Mucosa of descending colon (tissue), 3 donors: Measurements from ENCODE around the gene C20orf202. TPM values are rescaled to one million over a fixed set of nuclear protein-coding genes. Genes with fewer than 3 reads are reported as not detected.

Source experiments
- ATAC-seq: fragments of 200-7000 bp; cut with Tn5 transposase; one replicate; pipeline ENCODE4 v1.9.1; 2020; ENCODE audit warnings: mild to moderate bottlenecking, moderate library complexity
- DNase-seq, 3 donors: peaks; one replicate each; pipeline ENCODE4 v3.0.0-alpha.2; 2020
- H3K36me3 ChIP-seq: fragments of 200-600 bp; one replicate; pipeline ENCODE4 v1.8.0; 2021; ENCODE audit warnings: low read depth, mild to moderate bottlenecking
- H3K4me1 ChIP-seq: fragments of 200-600 bp; one replicate; pipeline ENCODE4 v1.8.0; 2021; ENCODE audit warnings: low read depth, mild to moderate bottlenecking
- H3K4me3 ChIP-seq: fragments of 200-600 bp; one replicate; pipeline ENCODE4 v1.8.0; 2021; ENCODE audit warnings: mild to moderate bottlenecking
- H3K9me3 ChIP-seq: fragments of 200-600 bp; one replicate; pipeline ENCODE4 v1.8.0; 2021; ENCODE audit warnings: mild to moderate bottlenecking
- intact Hi-C, 2 donors: fragments of 100-400 bp; cut with DNase I in 1 of 2; cut with micrococcal nuclease in 1 of 2; formaldehyde crosslinking; loops; one replicate each; pipeline versions ENCODE4 v1.11.0 to v1.11.1; 2022; cut with DNase I, micrococcal nuclease
- total RNA-seq, 3 donors: library from RNA; stranded (reverse); fragmentation: NEBNext Ultra II Directional in 2 of 3; extraction: Animal tissue kit (Norgen Biotek cat#: 25700) in 2 of 3; gene quantifications; one replicate each; pipeline versions ENCODE4 v1.2.1 to v1.2.4, GENCODE V29; 2021 to 2023
- TF ChIP-seq, protein P1 (sequence below): fragments of 200-600 bp; IDR thresholded peaks from one replicate; pipeline ENCODE4 v1.8.0; 2022; ENCODE audit warnings: antibody characterized with exemption, mild to moderate bottlenecking
- donor health status: DM: no; HTN: no; CAD: no; lungs with moderate emphysema.
- donor health status: DM: no; HTN: no; CAD: no.
- donor health status: DM: no; HTN: yes; CAD: no.

The C20orf202 gene
- total RNA-seq, 3 donors from 2014 or later: 0.23 to 0.48 TPM; not detected in 1

DNA sequence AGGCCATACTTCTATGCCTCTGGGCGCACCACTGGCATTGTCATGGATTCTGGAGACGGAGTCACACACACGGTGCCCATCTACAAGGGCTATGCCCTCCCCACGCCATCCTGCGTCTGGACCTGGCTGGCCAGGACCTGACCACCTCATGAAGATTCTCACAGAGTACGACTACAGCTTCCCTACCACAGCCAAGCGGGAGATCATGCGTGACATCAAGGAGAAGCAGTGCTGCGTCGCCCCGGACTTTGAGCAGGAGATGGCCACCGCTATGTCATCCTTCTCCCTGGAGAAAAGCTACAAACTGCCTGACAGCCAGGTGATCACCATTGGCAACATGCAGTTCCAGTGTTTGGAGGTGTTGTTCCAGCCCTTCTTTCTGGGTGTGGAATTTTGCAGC, 42.3 kb upstream of the C20orf202 start:
- Histone ChIP-seq H3K9me3 (no peaks in the 10 kb centered on the region), H3K36me3 (no peaks in the 10 kb centered on the region), H3K4me3 (no peak overlapping the region), H3K4me1 (no peaks in the 10 kb centered on the region)
- intact Hi-C loops: no loop called here
- ATAC-seq (no peak), DNase-seq (no peak)
- TF ChIP-seq, protein P1, sequence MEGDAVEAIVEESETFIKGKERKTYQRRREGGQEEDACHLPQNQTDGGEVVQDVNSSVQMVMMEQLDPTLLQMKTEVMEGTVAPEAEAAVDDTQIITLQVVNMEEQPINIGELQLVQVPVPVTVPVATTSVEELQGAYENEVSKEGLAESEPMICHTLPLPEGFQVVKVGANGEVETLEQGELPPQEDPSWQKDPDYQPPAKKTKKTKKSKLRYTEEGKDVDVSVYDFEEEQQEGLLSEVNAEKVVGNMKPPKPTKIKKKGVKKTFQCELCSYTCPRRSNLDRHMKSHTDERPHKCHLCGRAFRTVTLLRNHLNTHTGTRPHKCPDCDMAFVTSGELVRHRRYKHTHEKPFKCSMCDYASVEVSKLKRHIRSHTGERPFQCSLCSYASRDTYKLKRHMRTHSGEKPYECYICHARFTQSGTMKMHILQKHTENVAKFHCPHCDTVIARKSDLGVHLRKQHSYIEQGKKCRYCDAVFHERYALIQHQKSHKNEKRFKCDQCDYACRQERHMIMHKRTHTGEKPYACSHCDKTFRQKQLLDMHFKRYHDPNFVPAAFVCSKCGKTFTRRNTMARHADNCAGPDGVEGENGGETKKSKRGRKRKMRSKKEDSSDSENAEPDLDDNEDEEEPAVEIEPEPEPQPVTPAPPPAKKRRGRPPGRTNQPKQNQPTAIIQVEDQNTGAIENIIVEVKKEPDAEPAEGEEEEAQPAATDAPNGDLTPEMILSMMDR: no peak

- no peak for DNase-seq
- Histone ChIP-seq H3K4me3 (no peak overlapping the region), H3K36me3 (no peaks in the 10 kb centered on the region), H3K4me1 (no peaks in the 10 kb centered on the region), H3K9me3 (no peaks in the 10 kb centered on the region)
- intact Hi-C loops: no loop called here
- TF ChIP-seq, protein P1: no peak
- no peak for ATAC-seq
These were observed 40.1 kb upstream of the C20orf202 start for GRCh38 chr20:1163105-1163504.

DNA sequence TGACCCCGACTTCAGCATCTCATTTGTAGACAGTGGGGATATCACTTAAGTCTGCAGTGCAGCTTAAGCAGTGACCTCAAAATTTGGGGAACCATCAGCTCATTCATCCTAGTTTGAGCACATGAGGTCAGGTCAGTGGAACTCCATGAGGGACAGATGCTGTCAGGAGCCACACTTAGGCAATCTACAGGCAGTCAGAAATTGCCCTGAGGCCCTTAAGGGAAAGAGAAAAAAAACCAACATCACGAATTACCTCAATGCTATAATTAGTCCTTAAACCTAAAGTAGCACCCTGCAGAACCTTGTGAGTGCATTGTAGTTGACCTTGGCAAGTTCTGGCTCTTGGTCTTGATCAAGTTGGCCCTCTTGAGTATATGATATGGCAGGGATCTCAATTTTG, 39.6 kb upstream of the C20orf202 start:
- Histone ChIP-seq H3K4me3 (no peak overlapping the region), H3K9me3 (no peaks in the 10 kb centered on the region), H3K4me1 (no peaks in the 10 kb centered on the region), H3K36me3 (no peaks in the 10 kb centered on the region)
- intact Hi-C loops: no loop called here
- no peak for DNase-seq
- ATAC-seq: no peak
- TF ChIP-seq, protein P1: no peak

DNA sequence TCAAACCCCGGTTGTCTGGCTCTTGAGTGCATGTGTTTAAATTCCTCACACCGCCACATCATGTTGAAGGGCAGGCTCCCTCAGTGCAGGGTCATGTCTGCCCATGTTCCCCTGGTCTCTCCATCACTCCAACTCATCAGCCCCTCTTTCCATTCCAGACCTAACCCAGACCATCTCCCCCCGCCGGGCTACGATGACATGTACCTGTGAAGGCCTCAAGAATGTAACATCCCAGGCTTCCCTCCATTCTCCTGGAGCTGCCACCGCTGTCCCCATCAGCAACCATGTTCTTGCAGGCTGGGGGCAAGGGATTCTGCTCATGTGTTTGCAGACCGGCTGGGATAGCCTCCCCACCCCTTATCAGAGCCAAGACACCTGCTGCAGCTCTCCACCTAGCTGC, 38.4 kb upstream of the C20orf202 start:
- no peak overlapping the region for H3K4me3 ChIP-seq
- no peak for DNase-seq
- no peaks in the 10 kb centered on the region for H3K9me3 ChIP-seq
- intact Hi-C loops: no loop called here
- TF ChIP-seq, protein P1: no peak
- H3K36me3 ChIP-seq: no peaks in the 10 kb centered on the region
- no peak for ATAC-seq
- no peaks in the 10 kb centered on the region for H3K4me1 ChIP-seq

- no peaks in the 10 kb centered on the region for H3K4me1 ChIP-seq
- intact Hi-C loops: no loop called here
- ATAC-seq (no peak), DNase-seq (no peak)
- H3K4me3 ChIP-seq: no peak overlapping the region
- H3K36me3 ChIP-seq: no peaks in the 10 kb centered on the region
- H3K9me3 ChIP-seq: no peaks in the 10 kb centered on the region
- TF ChIP-seq, protein P1: no peak
These were observed 37.7 kb upstream of the C20orf202 start for GRCh38 chr20:1165521-1165920.

DNA sequence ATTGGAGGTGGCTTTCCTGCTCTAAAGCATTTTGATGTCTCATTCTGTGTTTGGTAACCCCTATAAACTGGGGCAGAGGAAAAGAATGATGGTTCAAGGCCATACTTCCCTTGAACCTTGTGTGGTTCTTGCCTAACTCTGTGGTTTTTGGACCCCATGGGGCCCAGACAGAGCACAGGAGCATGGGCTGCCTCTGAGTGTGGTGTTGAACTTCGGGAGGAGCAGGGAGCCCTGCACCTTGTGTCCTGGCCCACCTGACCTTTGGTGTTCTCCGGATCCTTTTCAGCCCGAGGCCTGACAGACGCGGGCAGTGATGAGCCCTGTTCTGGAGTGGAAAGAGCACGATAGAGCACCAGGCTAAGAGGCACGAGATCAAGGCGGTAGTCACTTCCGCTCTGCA, 37.3 kb upstream of the C20orf202 start:
- Histone ChIP-seq H3K36me3 (no peaks in the 10 kb centered on the region), H3K9me3 (no peaks in the 10 kb centered on the region), H3K4me3 (no peak overlapping the region), H3K4me1 (no peaks in the 10 kb centered on the region)
- DNase-seq: no peak
- intact Hi-C loops: no loop called here
- TF ChIP-seq, protein P1: no peak
- ATAC-seq: no peak
